ENCODE measurements around the gene CXCL8.
"Not testable (repeated sequence)": the region's sequence is repeated elsewhere in the genome, so short reads cannot be mapped to it uniquely, and the experiment has no call there.

CXCL8 gene

DNA sequence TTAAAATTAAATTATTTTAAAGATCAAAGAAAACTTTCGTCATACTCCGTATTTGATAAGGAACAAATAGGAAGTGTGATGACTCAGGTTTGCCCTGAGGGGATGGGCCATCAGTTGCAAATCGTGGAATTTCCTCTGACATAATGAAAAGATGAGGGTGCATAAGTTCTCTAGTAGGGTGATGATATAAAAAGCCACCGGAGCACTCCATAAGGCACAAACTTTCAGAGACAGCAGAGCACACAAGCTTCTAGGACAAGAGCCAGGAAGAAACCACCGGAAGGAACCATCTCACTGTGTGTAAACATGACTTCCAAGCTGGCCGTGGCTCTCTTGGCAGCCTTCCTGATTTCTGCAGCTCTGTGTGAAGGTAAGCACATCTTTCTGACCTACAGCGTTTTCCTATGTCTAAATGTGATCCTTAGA is at the start of gene CXCL8:
Gene CXCL8, plus strand, starts transcription at position 217 of the 426 bp plus-strand sequence. Its CDS starts 90 bp downstream, at position 307.
- no peak for DNase-seq

DNA sequence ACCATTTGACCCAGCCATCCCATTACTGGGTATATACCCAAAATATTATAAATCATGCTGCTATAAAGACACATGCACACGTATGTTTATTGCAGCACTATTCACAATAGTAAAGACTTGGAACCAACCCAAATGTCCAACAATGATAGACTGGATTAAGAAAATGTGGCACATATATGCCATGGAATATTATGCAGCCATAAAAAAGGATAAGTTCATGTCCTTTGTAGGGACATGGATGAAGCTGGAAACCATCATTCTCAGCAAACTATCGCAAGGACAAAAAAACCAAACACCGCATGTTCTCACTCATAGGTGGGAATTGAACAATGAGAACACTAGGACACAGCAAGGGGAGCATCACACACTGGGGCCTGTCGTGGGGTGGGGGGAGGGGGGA is 49.2 kb upstream of the CXCL8 start:
- DNase-seq, result not testable (repeated sequence)

DNA sequence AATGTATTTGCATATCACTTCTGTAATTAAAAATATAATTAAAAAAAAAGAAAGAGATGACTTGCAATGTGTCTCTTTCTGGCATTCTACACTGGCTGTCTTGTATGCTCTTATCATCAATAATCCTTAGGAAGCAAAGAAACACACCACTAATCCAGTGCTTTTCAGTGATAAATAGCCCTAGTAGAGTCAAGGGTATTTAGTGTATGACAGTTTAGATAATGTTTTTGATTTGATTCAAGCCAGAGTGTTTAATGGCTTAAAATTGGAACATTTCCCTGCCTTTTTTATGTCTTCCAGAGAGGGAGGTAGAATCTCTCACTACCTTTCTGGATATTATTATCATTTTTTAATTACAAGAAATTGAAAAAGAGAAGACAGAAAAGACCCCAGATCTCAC is 48.6 kb upstream of the CXCL8 start:
- no peak for DNase-seq

DNA sequence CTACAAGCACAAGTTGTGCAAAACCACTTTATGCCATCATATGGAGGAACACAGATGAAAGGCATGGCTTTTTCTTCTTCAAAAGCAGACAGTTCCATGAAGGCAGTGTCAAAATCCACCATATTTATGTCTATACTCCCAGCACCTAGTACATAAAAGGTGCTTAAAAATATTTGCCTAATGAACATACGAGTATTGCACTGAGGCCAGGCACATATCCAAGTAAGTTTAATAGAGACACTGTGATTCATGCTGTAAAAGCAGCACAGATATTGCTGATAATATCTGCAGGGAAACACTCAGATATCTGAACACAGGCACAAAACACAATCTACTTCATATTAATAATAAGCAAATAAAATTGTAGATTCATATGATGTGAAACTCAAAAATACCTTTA is 48.1 kb upstream of the CXCL8 start:
- no peak for DNase-seq

DNA sequence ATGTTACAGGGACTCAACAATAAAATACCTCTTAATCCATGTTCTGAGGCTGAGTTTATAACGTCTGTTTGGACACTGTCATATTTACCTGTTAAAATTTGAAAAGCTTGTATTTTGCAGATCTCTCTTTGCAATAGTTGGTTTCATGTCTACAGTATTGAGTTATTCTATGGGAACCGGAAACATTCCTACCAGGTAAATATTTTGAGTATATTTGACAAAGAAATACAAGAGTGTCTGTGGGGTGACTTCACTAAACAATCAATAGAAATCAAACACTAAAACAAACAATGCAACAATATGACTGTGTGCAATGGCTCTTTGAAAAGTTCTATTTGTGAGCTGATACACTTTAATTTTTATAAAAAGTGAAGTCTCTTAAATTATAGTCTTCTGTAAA is 47.7 kb upstream of the CXCL8 start:
- no peak for DNase-seq

DNA sequence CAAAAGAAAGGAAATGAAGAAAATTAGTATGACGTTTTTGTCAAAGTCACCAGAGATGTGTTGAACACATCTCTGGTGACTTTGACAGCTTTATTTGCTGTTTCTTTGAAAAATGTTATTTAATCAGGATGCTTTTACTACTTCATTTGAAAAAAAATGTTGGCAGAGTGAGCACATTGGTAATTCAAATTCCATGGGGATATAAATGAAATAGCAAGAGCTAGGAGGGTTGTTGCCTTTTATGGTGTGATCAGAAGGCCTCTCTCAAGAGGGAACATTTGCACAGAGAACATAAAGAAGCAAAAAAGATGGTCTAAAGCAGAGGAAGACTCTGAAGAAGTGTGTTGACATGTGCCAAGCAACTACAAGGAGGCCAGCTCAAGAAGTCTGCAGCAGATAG is 46.6 kb upstream of the CXCL8 start:
- no peak for DNase-seq

DNA sequence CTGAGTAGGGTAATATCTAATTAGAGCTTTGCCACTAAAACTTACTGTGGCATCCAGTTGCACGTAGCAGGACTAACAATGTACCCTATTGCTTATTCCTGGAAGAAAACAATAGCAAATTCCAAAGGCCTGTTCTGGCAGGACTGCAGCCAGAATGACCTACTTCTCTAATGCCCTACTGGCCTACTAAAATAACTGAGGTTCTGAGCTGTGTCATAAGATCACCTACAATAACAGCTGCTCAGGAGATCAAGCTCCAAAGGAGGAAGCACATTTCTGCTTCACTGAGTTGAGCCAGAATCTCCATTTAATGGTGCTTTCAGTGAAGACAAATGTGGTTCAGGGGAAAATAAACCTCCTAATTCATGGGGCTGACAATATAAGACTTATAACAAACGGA is 42.2 kb upstream of the CXCL8 start:
- no peak for DNase-seq

DNA sequence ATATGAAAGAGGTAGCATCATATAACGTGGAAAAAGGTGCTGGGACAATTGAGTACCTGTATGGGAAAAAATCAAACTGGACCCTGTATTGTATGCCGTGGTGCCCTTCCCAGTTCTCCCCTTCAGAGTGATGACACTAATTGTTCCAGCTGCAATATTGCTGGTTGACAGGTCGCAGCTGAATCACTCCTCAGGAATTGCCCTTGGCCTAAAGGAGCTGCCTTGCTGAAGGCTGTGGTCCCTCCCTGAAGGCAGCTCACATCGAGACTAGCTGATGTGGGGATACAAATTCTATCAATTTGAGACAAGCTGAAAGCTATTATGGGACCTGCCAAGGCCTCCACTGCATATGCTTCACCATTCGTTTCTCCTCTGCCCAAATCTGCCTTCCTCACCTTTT is 39.3 kb upstream of the CXCL8 start:
- no peak for DNase-seq

DNA sequence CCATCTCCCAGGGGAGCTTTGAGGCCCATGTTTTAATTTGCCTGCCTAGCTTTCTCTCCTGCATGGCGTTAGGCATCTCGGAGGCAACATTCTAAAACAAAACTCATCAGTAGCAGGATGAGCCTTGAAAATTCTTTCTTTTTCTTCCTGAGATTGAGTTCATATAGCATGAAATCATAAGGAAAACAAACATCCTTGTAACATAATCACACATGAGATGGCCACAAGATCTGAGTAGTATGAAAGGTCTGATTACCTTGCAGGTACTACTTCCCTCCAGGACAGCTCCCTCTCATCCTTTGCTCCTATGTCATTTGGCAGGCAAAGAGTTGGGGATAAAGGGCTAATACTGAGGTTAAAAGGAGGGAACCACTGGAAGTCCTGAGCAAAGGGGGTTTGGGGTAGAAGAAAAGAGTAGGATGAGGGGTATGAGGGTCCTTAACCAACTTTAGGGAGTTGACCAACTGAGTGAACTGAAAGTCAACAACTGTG is 37.5 kb upstream of the CXCL8 start:
- DNase-seq, result no peak

DNA sequence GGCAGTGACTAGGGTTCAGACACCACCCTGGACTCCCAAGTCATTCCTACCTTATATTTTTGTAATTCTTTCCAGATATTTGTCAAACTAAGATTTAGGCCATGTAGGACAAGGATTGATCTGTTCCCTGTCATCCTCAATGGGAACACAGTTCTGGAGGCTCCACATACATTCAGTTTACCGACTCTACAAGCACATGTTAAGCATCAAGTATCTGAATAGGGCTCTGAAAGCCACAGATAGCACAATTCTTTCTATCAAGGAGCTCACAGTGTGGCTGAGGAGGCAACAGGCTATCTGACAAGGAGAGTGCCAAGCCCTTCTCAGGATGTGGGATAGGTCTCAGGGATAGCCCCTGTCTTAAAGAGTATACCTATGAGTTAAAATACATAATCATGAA is 37.0 kb upstream of the CXCL8 start:
- no peak for DNase-seq

DNA sequence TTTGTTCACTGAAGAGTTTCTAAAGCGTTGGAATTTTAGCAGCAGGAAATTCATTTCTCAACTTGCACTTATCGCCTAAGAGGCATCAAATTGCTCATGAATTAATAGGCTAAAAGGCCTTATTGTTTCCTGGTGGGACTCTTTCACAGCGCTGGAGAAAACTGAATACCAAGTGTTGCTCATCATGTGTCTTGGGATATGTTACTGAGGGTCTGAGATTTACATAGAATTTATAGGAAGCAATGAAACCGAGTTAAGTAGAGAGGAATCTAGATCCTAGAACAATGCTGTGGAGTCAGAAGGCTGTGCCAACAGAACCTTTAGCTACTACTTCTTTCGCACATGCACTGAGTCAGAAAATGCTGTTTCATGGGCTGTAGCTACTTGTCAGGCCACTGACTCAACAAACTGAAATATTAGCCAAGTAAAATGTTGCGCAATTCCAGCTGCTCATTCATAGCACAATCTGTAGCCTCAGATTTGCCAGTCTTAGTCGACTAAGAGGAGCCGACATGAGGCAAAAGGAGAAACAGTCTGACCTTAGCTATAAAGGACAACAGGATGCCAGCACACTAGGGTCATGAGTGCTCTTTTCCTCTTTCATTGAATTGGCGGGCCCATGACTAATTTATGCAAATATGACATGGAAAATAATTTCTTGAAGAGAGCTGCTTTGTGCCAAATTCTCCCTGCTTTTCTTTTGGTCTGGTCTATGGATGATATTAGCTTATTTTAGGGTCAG is 35.9 kb upstream of the CXCL8 start:
- DNase-seq, result no peak

DNA sequence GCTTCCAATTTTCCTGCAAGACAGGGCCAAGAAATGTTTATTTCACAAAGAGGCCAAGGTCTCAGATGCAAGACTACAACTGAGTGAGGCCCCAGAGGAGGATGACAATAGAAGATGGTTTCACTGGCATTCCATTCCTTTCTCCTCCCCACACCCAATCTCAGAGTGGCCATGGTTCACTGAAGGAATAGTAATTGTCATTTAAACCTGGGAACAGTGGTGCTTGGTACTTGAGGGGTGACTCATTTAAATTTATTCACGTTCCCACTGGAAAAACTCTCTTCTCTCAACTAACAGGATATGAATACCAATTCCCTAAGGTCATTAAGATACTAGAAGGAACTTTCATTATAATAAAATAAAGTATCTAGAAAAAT is 35.3 kb upstream of the CXCL8 start:
- DNase-seq, result no peak

DNA sequence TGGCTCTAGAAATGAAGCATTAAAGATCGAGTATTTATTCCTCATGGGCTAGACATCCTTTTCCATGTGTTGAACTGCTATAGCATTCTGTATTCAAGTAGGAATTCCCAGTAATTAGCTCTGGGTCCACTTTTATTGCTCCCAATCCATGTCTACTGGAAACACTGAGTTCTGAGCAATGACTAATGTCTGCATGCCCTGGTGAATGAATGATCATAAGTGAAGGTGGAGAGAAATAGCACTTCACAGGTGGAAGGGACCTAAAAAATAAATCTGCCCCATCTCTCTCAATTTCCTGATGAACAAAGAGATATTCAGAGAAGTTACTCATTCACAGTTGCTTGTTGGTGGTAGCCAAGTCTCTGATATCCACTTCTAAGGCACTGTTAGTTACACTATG is 34.6 kb upstream of the CXCL8 start:
- DNase-seq, result no peak

DNA sequence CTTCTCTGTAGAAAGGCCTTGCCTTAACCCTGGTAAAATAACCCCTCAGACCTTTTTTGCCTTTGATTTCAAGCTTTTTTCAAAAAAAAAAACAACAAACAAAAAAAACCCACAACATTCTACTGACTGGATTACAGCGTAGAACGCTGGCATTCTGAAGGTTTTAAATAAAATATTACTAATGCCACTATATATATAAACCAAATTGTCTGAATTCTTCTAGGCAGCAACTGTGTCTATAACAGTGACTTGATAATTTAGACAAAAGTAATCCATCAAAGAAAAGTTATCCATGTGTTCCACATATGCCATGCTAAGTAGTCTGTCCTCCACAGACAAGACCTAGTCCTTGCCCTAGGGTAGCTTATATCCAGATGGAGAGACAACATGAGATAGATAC is 33.6 kb upstream of the CXCL8 start:
- DNase-seq, result no peak

DNA sequence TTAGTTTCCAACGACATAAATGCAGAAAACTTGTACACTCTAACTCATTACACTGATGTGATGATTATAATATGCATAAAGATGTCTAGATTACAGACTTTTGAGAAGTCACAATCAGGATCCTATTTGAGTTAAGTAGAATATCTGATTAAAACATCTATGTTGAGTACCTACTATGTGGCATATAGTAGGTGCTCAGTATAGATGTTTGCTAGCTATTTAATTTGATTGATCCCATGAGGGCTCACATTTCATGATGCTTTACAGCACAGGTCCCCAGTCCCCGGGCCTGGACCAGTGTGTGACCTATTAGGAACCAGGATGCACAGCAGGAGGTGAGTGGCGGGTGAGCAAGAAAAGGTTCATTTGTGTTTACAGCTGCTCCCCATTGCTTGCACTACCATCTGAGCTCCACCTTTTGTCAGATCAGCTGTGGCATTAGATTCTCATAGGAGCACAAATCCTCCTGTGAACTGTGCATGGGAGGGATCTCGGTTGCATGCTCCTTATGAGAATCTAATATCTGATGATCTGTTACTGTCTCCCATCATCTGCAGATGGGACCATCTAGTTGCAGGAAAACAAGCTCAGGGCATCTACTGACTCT is 33.0 kb upstream of the CXCL8 start:
- DNase-seq, result no peak

DNA sequence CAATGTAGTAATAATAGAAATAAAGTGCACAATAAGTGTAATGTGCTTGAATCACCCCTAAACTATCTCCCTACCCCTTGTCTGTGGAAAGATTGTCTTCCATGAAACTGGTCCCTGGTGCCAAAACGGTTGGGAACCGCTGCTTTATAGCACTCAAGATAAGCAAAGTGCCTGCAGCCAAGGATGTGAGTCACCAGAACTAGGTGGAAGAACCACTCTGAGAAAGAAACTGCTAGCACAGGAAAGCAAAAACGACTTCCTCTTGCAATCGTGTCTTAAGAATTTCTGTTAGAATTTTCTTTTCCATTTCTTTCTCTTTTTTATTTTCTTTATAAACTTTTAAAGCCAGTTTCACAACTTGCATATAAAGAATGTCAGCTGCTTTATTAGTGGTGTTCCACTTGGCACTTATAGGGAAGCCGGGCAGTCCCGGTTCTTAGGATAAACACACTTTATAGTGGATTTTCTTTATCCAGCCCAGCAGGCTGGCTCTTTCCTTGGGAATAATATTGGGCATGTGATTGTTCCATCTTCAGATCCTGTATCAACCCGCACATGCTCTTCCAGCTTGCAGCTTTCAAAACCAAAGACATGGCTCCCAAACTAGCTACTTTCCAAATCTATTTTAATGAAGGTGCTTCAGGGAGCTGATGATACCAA is 32.3 kb upstream of the CXCL8 start:
- DNase-seq, result no peak

DNA sequence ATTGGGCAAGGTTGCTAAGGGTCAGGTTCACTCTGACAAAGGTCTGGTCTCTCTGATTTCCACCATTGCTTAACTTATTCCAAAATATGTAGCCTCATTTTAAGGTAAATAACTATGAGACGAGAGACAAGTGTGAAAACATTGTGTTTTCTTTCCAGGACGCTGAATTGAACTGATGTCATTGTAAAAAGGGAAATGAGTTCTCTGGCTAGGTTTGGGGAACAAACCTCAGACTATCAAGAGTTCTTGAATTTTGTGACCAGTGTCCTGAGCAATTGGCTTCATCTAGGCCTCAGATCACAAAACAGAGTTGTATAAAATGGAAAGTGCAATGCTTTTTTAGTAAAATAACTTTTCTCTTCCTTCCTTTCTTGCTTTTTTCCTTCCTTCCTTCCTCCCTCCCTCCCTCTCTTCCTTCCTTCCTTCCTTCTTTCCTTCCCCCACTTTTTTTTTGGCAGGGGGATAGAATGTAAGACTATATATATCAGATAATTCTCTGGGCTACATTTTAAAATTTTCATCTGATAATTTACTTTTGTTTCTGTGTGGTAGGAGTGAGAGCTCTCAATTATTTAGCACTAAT is 30.8 kb upstream of the CXCL8 start:
- no peak for DNase-seq

DNA sequence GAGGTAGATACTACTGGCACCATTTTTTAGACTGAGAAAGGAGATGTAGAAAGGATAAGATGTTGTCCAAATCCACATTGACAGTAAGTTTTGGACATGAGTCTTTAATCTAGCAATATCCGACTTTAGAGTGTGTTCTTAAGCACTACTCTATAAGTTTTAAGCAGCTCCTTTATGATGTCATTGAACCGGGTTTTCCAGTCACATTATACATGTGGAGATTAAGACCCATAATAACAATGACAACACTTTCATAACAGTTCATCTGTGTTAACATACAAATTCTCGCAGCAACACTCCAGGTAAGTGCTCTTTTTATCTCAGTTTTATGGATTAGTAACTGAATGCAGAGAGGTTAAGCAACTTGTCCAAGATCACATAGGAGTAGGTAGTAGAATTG is 30.3 kb upstream of the CXCL8 start:
- DNase-seq, result no peak

DNA sequence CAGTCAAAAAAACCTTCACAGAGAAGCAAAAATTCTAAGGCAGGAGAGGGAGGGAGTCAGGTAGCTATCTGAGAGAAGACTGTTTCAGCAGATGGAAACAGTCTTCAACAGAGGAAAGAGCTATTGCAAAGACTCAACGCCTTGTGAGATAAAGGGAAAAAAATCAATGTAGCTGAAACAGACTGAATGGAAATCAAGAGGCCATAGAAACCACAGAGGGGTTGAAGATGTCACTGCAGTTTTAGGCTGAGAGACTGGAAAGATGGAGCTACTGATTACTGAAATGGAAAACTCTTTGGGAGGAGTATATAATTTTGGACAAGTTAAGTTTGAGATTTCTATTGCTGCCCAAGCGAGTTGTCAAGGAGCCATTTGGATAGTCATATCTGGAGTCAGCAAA is 28.4 kb upstream of the CXCL8 start:
- no peak for DNase-seq

DNA sequence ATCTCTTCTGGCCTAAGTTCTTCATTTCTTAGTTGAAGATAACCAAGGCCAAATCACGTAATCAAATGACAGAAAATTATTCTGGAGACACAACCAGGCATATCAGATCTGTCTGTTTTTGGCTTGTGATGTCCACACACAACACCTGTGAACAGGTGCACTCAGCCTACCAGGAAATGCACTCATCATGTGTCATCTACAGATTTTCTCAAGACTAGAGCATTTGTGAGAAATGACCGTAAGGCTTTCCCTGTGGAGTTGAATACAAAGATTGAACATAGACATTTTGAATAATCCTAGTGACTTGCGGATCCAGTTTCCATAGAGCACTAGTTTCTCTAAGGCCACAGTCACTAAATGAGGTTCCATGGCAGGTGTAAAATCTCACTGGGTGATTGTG is 26.7 kb upstream of the CXCL8 start:
- DNase-seq, result no peak

DNA sequence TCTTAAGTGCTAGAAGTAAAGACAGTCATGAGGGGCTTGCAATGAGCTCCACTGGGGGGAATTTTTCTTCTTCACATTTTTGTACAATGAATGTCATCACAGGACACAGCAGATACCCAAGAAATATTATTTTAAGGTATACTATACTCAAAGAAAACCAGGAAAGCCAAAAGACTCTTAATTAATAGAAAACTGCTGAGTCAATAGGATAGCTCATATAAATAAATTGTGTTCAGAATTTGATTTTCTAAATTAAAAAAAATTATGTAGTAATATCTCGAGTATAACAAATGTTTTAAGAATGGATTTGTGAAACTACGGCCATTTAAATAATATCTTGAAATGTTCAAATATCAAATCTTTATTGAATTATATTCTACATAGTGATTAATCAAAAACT is 25.7 kb upstream of the CXCL8 start:
- DNase-seq, result no peak

DNA sequence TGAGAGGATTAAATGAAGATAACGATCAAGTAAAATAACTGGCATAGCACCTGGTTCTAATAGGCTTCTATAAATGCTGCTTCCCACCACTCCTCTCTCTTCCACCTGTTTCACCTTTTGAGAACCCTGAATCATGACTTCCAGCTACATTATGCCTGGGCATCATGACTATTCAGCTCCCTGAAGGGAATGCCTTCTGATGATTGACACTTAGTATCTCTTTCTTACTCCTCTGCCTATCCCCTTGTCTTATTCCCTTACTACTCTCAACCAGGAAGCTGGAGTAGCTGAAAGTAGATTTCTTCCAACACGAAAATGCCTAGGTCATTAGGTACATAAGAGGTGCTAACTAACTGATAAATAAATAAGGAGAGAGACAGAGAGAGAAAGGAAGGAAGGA is 24.7 kb upstream of the CXCL8 start:
- no peak for DNase-seq

DNA sequence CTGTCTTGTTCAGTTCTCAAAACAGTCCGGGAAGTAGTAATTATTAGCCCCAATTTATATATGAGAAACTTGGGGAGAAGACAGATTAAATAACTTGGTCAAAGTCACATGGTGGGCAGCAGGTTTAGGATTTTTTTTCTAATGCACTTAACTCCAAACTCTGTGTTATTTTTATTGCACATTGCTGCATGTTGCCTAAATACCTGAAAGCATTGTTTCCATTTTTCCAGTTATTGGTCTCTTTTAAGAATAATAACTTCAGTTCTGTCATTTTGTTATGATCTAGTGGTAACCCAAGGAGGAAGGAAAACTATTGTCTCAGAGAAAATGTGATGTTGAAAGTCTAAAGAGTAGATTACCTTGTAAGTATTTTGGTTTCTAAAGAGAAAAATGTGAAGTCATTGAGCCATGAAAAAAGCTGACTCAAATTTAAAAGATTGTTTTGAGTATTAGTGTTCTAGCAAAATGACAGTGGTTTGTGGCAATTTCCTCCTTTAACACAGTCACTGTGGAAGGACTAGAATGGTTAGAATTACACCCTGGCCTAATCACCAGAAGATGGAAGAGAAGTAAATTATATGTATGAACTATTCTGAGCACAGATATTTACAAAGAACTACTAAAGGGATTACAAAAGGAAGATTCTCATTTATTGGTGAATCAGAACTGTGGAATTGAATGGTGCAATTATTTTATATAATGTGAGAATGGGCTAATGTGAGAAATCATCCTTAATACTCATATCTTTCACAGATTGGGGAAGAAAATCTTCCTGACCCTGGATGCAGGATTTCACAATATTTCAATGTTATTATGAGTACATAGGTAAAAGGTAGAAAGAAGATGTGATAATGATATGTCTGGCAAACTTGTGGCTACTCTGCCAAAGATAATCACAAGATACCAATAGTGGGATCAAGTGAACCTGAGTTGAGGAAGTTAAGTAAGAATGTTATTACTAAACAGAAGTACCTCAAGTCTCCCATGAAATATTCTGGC is 21.7 kb upstream of the CXCL8 start:
- no peak for DNase-seq

Measured in NCI-H1930 (cell line).